ENCODE measurements around the gene NAAA. TPM values are rescaled to one million over a fixed set of nuclear protein-coding genes. Genes with fewer than 3 reads are reported as not detected.
A peak's percentile ranks its signal among the peaks of the same experiment; 100 is the strongest.

NAAA gene
- total and polyA plus RNA-seq, 9 of the 15 experiments (the other 6 are each of a cell fraction or from before 2014, with no cell fraction given): 1.3 to 7.9 (median 5.9) TPM

GRCh38 chr4:75948822-75949444 lies 8.1 kb upstream of the NAAA start (continued):
- TF ChIP-seq FOXA3 (CRISPR knock-in tag; conservative IDR thresholded peaks at IDR 0.05 in 1 of 2, IDR thresholded peaks at IDR 0.05 in 1 of 2): no peak
- no peak for TF ChIP-seq USF2 (CRISPR knock-in tag; IDR thresholded peaks at IDR 0.05)
- no peak for TF ChIP-seq L3MBTL2 (IDR thresholded peaks at IDR 0.05)

GRCh38 chr4:75939890-75940691 lies 722 bp downstream of the NAAA start:
- Histone ChIP-seq H3K9me3 (replicated peaks; ENCODE audit: control insufficient read depth, insufficient read depth, low read depth, low read length) (no peaks in the 10 kb centered on the region), H3K4me3 (peak overlapping the region; percentile 59), H3K27me3 (ENCODE audit: control insufficient read depth in 2 of 2, insufficient read depth in 2 of 2, low read length in 2 of 2) (no peaks in the 10 kb centered on the region), H3K4me1 (replicated peaks in 1 of 2; ENCODE audit: control insufficient read depth in 2 of 2, insufficient read depth in 2 of 2, low read length in 2 of 2) (peaks cover 0 to 24% of the 10 kb centered on the region in 2 experiments; a peak in 2 of 5 replicates), H3K4me2 (ENCODE audit: insufficient read depth, low read length) (peak overlapping the region; percentile 87), H3K9me1 (ENCODE audit: control insufficient read depth, insufficient read depth, low read length) (no peaks in the 10 kb centered on the region), H3K79me2 (ENCODE audit: control insufficient read depth, insufficient read depth, low read length) (no peaks in the 10 kb centered on the region), H3K27ac (ENCODE audit: extremely low read depth, low read depth, low read length) (peak overlapping the region; percentile 22; the same call in 1 of the 3 replicates), H3K9ac (ENCODE audit: insufficient read depth in 1 of 2, low read depth in 2 of 2, low read length in 2 of 2) (peak overlapping the region; percentile 38 to 90; a peak in 3 of 4 replicates), H3K36me3 (ENCODE audit: control insufficient read depth, insufficient read depth, low read length) (peaks cover 4% of the 10 kb centered on the region; the same call in 2 of the 3 replicates), H2AFZ (ENCODE audit: low read depth, low read length) (peak overlapping the region; percentile 96), H4K20me1 (replicated peaks; ENCODE audit: control insufficient read depth, insufficient read depth, low read length) (no peaks in the 10 kb centered on the region)
- POLR2A ChIA-PET: interaction anchor here (0.6 to 1.1 kb wide), 3 partner anchors 10 to 178 kb away, joined by 3 read pairs; no protein-coding TSS in a partner anchor
- FAIRE-seq (no peak), ATAC-seq (peak; percentile 89), DNase-seq (ENCODE audit: extremely low read depth in 1 of 4, low spot score in 3 of 4) (peak; percentile 76 to 84 (median 84))
- intact Hi-C loops (cut with micrococcal nuclease): no loop called here
- WGBS (ENCODE audit: insufficient coverage, low coverage, missing lambda C conversion rate): under 1% methylated on average over 56 of the region's 67 CpGs
- BruUV-seq (replicated peaks): TSS peak; percentile 47
- in situ Hi-C loops (cut with MboI): no loop called here
- CTCF ChIA-PET (ENCODE audit: low intra/inter-chr PET ratio): no interaction called here
- TF ChIP-seq MAX (CRISPR knock-in tag; IDR thresholded peaks at IDR 0.05) (peak; percentile 79), YY1 (IDR thresholded peaks at IDR 0.05; ENCODE audit: borderline replicate concordance in 1 of 3, control insufficient read depth in 1 of 3, extremely low read depth in 1 of 3, insufficient read depth in 3 of 3, insufficient read length in 1 of 3, insufficient replicate concordance in 2 of 3, low read depth in 1 of 3, low read length in 2 of 3) (peak in 1 of 3 experiments; percentile 19), HNRNPK (IDR thresholded peaks at IDR 0.05; ENCODE audit: low read depth, low read length, poor library complexity, severe bottlenecking) (no peak), ELF2 (CRISPR knock-in tag; IDR thresholded peaks at IDR 0.05) (no peak), HMGN3 (IDR thresholded peaks at IDR 0.05; ENCODE audit: borderline replicate concordance, extremely low read depth, insufficient read length, low read depth, low read length) (no peak), GTF2F1 (IDR thresholded peaks at IDR 0.05; ENCODE audit: low read depth, low read length) (no peak)

Measured in K562 (cell line).